ENCODE measurements around the gene MAPKAPK2.
"Not testable (repeated sequence)": the region's sequence is repeated elsewhere in the genome, so short reads cannot be mapped to it uniquely, and the experiment has no call there.

The MAPKAPK2 gene

GRCh38 chr1:206761159-206761768 lies 76.6 kb downstream of the MAPKAPK2 start:
- TF ChIP-seq CTCF (IDR thresholded peaks at IDR 0.05; ENCODE audit: control insufficient read depth, insufficient read depth, low read depth, low read length, missing control alignments): peak; percentile 30
- no peak for DNase-seq (ENCODE audit: low read depth)

GRCh38 chr1:206762741-206763364 lies 78.1 kb downstream of the MAPKAPK2 start:
- H3K4me3 ChIP-seq (ENCODE audit: control insufficient read depth, low read depth, low read length); DNase-seq (ENCODE audit: low read depth): not testable (repeated sequence)

More at GRCh38 chr1:206761159-206761768, 76.6 kb downstream of the MAPKAPK2 start:
- H3K4me3 ChIP-seq (ENCODE audit: control insufficient read depth, low read depth, low read length): no peak overlapping the region

GRCh38 chr1:206765771-206766170 lies 81.1 kb downstream of the MAPKAPK2 start:
- not testable (repeated sequence) for H3K4me3 ChIP-seq (ENCODE audit: control insufficient read depth, low read depth, low read length); DNase-seq (ENCODE audit: low read depth)

GRCh38 chr1:206766251-206766856 lies 81.6 kb downstream of the MAPKAPK2 start:
- TF ChIP-seq CTCF (IDR thresholded peaks at IDR 0.05; ENCODE audit: control insufficient read depth, insufficient read depth, low read depth, low read length, missing control alignments): no peak
- H3K4me3 ChIP-seq (ENCODE audit: control insufficient read depth, low read depth, low read length): no peak overlapping the region
- DNase-seq (ENCODE audit: low read depth): peak; percentile 54

- no peak for TF ChIP-seq CTCF (IDR thresholded peaks at IDR 0.05; ENCODE audit: control insufficient read depth, insufficient read depth, low read depth, low read length, missing control alignments)
- DNase-seq (ENCODE audit: low read depth): no peak
- H3K4me3 ChIP-seq (ENCODE audit: control insufficient read depth, low read depth, low read length): no peak overlapping the region
Measured at GRCh38 chr1:206768472-206769303, 84.0 kb downstream of the MAPKAPK2 start.

GRCh38 chr1:206769304-206769731 lies 84.6 kb downstream of the MAPKAPK2 start:
- TF ChIP-seq CTCF (IDR thresholded peaks at IDR 0.05; ENCODE audit: control insufficient read depth, insufficient read depth, low read depth, low read length, missing control alignments): no peak
- no peak overlapping the region for H3K4me3 ChIP-seq (ENCODE audit: control insufficient read depth, low read depth, low read length)
- no peak for DNase-seq (ENCODE audit: low read depth)

GRCh38 chr1:206770531-206771337 lies 86.0 kb downstream of the MAPKAPK2 start, which contains the start of gene IL19:
Gene IL19, plus strand, starts transcription at chr1:206770773. Its CDS starts 65,890 bp downstream, at chr1:206836663.
- no peak within 1 kb of the TSS for H3K4me3 ChIP-seq (ENCODE audit: control insufficient read depth, low read depth, low read length)
- TF ChIP-seq CTCF (IDR thresholded peaks at IDR 0.05; ENCODE audit: control insufficient read depth, insufficient read depth, low read depth, low read length, missing control alignments): no peak
- peak; percentile 20 for DNase-seq (ENCODE audit: low read depth)

All from AG09309 (cell line).